Measurements from ENCODE around the gene BIRC6.
"Not testable (repeated sequence)": the region's sequence is repeated elsewhere in the genome, so short reads cannot be mapped to it uniquely, and the experiment has no call there.

BIRC6 gene

DNA sequence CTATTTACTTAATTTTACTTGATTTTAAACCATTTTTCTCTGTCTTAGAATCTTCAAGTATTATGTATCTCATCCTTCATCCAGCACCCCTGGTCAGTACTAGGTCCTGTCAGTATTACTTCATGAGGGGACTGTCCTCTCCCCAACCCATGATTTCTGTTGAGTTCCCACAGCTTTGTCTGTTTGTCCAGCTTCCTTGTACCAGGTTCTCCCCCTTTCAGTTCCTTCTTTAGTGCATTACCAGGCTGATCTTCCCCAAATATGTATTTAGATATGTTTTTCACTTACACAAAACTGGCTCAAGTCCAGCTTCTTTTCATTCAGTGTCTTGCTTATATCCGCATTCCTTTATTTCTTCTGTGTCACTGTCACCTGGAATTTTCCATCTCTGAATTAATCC lies 257.3 kb downstream of the BIRC6 start:
- no peak for DNase-seq (ENCODE audit: low read depth)

DNA sequence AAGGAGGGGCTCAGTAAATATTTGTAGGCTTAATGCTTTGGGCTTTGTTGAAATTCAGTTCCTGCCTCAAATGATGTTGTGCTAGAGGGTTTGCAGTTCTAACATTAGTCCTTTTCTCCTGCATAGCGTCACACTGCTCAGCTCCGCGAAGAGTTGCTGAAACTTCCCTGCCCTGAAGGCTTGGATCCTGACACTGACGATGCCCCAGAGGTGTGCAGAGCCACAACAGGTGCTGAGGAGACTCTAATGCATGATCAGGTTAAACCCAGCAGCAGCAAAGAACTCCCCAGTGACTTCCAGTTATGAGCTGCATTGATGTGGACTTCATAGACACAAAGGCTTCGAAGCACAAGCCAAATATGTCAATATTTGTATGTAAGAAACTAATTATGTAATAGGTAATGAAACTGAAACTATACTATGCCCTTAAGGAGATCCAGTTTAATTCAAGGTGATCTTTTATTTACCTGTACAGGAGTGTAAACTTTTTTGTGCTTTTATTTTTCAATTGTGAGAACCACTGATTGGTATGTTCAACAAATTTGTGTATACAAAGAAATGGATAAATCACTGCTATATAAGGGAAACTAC lies 260.9 kb downstream of the BIRC6 start:
- DNase-seq (ENCODE audit: low read depth): no peak

DNA sequence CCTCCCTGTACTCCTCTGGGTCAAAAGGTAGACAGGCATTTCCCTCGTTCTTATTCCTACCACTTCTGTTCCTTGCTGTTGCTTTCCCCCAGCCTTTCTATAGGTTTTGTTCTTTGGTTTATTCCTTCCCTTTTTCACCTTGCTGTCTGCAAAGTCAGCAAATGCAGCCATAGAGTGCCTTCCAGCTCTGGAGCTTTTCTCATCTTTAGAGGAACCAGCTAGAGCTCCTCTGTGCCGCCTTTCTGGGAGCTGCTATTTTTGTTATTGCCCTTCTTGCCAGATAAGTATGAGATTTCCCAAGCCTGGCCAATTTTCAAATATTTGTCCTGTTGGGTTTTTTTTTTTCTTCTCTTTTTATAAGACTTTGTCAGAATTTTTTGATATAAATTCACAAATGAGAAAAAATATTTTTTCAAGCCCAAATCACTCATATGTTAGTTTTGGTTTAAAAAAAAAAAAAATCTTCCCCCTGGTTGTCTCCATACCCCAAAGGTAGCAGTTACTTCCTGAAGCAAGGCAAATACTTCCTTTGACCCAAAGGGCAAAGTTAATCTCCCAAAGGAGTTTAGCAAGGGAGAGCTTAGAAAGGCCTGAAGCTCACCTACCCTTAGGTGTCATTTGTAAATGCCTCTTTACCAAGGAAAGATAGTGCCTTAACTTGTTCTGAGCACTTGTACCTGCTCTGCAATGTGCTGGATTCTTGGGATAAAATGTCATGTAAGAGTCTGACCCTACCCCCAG lies 265.9 kb downstream of the BIRC6 start:
- no peak for DNase-seq (ENCODE audit: low read depth)

DNA sequence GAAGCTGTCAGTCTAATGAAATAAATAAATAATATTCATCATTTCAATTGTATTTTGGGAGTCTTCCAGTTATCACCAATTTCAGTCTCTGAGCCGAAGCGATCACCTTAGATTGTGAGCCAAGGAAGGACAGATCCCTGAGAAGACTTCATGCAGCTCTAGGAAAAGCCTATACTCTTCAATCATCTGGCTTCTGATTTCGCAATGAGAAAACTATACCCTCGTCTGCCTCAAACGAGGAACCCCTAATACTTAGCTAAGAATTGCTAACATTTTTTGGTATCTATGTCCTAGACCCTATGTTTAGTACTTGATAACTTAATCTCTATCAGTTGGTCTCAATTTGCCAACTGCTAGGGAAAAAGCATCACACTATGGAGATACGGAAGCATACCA lies 266.5 kb downstream of the BIRC6 start:
- DNase-seq (ENCODE audit: low read depth): no peak

DNA sequence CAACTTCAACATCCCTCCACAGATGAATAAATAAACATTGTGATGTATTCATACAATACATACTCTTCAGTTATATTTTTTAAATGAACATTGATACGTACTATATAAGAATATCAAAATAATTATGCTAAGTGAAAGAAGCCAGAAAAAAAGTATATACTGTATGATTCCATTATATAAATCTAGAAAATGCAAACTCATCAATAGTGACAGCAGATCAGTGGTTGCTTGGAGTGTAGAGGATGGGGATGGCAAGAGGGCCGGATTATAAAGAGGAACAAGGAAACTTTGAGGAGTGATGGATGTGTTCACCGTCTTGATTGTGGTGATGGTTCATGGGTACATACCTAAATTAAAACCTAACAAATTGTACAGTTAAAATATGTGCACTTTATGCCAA lies 268.0 kb downstream of the BIRC6 start:
- no peak for DNase-seq (ENCODE audit: low read depth)

DNA sequence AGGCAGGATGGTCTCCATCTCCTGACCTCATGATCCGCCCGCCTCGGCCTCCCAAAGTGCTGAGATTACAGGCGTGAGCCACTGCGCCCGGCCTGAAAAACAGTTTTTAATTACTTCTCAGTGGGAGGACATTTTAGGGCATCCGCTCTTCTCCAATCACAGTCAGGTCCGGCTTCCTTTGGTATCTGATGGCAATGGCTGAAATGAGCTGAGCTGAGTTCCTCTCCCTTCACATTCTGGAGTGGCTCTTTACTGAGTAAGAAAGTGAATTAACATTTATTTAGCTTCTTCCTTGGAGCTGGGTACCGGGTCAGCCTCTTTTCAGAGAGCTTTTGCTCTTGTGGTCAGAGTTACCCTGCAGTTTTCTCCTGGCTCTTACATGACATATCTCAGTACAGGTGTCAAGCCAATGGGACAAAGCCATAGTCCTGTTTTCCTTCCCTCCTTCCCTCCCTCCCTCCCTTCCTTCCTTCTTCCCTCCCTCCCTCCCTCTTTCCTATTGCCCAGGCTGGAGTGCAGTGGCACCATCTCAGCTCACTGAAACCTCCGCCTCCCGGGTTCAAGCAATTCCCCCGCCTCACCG lies 269.9 kb downstream of the BIRC6 start:
- no peak for DNase-seq (ENCODE audit: low read depth)

DNA sequence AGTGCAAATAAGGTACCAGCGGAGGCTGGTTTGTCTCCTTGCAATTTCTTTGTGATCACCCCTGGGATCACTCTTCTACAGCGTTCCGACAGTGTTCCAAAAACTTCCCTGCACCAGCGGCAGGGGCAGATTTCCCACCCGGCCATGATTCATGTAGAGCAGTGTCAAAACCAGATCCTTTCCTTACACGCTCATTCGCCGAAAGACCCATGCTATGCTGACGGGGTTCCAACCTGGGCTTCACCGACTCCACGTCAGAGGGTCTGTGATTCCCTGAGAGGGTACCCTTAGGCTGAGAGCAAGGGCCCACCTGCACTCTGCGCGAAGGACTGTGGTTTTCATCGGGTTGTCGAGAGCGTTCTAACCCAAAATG lies 270.6 kb downstream of the BIRC6 start:
- DNase-seq (ENCODE audit: low read depth): no peak

DNA sequence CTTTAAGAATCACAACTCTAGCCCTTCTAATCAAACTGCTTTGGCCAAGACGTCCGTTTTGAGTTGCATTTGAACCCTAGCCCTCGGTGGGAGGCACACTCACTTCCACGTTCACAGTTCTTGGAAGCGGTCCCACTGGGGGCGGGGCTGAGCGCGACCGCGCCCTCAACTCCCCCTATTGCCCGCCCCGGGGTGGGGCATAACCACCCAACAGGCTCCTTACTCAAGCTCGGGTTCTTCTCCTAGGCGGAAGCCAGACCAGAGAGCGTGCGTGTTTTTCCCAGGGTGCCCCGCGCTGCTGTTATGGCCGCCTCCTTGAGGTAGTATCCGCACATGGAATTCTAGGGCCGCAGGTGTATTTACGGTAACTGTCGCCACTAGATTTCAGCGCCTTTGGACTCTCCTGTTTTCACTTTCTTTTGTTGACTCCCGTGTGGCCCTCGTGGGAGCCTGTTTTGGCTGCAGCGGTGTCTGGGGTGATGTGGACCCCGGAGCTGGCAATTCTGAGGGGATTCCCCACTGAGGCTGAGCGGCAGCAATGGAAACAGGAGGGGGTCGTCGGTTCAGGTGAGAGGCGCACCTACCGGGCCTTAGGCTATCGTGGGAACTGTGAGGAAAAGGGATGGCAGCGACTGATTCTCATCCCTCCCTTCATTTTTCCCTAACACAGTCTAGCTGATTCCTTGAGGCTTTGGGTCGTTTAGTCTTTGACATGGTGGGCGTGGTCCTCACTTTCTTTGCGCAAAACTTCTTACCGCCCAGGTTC lies 271.2 kb downstream of the BIRC6 start, which contains the start of gene TTC27:
TTC27 (plus strand) TSS at position 237 of the 766 bp plus-strand sequence; CDS start at position 480, 243 bp downstream.
- peak; percentile 83 for DNase-seq (ENCODE audit: low read depth)

DNA sequence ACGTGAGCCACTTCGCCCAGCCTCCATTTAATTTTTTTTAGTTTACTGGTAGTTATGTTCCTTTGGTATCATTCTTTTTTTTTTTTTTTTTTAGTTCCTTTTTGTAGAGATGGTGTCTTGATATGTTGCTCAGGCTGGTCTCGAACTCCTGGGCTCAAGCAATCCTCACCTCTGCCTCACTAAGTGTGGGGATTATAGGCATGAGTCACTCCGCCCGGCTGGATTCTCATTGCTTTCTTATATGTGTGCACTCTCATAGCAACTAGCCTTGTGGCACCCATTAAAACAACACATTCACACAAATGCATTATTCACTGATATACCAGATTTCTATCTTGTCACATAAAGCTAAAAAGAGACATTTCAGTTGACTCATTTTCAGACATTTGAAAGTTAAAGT lies 275.3 kb downstream of the BIRC6 start:
- DNase-seq (ENCODE audit: low read depth): peak; percentile 32

DNA sequence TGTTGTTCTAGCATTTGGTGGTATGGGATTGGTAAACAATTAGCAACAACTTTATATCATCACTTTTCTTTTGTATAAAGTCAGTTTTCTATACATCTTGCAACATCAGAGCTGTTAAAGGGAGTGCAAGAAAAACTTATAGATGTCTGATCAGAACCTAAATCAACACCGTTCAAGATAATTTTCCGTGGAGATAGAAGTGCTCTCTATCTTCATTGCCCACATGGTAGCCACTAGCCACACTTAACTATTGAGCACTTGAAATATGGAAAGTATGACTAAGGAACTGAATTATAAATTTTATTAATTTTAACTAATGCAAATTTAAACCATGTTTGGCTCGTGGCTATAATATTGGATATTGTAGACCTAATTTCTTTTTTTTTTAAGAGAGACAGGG lies 276.2 kb downstream of the BIRC6 start:
- DNase-seq (ENCODE audit: low read depth): no peak

DNA sequence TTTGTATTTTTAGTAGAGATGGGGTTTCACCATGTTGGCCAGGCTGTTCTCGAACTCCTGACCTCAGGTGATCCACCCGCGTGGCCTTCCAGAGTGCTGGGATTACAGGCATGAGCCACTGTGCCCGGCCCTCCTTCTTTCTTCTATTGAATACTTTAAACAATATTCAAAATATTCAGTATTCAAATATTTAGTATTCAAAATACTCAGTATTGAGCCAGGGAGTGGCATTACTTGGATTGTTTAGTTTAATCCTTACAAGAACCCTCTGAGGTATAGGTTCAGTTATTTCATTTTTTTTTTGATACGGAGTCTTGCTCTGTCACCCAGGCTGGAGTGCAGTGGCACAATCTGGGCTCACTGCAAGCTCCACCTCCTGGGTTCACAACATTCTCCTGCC lies 281.7 kb downstream of the BIRC6 start:
- not testable (repeated sequence) for DNase-seq (ENCODE audit: low read depth)

DNA sequence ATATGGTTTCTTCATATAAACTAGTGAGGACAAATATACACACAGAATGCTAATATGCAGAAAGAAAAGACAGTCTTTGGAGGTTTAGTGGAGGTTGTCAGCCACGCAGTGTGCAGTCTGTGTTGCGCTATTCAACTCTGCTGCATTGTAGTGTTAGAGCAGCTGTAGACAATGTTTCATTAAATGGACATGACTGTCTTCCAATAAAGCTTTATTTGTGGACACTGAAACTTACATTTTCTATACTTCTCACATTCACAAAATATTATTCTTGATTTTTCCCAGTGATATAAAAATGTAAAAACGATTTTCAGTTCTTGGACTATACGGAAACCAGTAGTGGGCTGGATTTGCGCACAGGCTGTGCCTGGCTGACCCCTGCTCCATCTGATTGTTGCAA lies 284.4 kb downstream of the BIRC6 start:
- no peak for DNase-seq (ENCODE audit: low read depth)

DNA sequence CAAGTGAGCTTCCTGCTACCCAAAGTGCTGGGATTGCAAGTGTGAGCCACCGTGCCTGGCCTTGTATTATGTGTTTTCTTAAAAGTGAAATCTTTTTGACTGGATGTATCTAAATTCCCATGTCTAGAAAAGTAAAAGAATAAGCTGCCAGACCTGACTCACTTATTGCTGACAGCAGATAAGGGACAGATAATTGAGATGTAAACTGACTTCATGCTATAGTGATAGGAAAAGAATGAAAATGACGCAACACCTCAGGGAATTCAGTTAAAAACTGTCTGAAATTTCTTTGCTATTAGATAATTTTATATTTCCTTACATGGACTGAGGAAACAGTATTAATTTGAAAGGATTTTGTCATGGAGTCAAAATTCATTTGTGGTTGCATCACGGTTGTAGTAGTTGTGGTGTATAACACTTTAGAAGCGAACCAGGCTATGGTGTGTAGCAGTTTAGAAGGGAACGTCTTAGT lies 290.4 kb downstream of the BIRC6 start:
- DNase-seq (ENCODE audit: low read depth): peak; percentile 78

DNA sequence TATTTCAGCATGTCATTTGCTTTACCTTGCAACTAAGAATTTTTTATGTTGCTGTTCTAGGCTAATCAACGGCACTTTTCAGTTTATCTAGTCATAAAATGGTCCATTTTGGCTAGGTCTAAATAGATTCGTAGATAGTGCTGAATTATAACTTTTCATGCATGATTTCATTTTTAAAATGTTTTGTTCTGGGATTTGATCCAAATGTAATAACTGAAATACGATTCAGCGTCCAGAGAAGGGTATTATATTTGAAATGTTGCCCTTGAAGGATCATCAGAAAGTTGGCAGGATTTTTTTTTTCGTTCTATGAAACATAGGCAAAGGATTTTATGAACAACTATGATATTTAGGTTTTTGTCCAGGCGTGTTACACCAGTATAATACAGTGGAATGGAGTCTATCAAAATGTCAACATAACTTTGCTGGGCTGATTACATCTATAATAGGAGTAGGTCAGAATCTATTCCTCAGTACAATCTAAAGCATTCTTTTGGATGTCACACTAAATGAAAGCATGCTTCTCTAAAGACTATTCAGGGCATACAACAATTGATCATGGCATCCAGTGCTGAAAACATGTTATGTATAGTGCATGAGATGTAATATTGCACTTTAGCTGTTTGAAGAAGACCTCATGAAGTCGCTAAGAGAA lies 295.9 kb downstream of the BIRC6 start:
- no peak for DNase-seq (ENCODE audit: low read depth)

DNA sequence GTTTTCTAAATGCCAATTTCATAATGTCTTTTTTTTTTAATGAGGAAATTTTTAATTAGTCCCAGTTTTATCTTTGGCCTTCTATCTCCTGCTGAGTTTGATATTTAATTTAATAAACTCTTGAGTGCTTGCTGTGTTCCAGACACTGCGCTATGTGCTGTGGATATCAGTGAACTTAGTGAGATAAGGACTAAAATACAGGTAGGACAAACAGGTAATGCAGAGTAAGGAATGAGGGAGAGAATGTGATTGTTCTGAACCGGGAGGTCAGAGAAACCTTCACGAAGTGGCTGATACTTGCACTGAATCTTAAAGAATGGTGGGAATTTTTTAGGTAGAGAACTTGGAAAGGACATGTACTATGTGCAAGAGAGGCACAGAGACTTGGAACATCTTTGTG lies 299.2 kb downstream of the BIRC6 start:
- no peak for DNase-seq (ENCODE audit: low read depth)

DNA sequence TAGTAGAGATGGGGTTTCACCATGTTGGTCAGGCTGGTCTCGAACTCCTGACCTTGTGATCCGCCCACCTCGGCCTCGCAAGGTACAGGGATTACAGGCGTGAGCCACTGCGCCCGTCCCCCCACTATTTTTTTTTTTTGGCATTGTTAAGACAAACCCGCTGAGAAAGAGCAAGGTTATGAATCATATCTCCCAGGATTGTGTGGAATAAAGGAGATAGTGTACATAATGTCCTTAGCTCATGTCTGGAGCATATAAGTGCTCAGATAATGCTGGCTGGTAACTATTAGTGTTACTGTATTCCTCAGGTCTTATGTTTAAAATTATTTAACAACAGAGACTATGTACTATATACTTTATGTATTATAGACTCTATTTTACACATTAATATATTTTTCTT lies 307.0 kb downstream of the BIRC6 start:
- DNase-seq (ENCODE audit: low read depth): no peak

DNA sequence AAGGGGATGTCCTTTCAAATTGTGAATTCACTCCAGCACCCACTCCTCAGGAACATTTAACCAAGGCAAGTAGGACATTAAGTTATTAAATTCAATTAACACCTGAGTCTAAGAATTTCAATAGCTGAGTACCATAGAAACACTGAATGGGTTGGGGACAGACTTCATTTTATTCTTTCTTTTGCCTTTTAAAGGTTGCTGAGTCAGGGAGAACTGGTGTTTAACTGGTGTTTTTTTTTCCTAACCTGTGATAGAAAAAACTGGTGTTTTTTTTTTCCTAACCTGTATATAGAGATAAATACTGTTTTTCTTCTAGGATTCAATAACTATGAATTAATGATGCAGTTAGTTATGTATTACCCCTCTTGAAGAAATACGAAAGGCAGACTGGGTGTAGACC lies 309.9 kb downstream of the BIRC6 start:
- no peak for DNase-seq (ENCODE audit: low read depth)

DNA sequence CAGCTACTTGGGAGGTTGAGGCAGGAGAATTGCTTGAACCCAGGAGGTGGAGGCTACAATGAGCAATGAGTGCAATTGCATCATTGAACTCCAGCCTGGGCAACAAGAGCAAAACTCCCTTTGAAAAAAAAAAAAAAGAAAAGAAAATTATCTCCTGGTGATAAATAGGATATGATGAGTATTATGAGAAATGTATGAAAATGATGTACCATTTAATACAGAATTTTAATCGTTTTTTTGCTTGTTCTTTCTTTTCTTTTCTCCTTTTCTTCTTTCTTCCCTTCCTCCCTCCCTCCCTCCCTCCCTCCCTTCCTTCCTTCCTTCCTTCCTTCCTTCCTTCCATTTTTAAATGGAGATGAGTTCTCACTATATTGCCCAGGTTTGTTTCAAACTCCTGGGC lies 311.4 kb downstream of the BIRC6 start:
- no peak for DNase-seq (ENCODE audit: low read depth)

All from non-pigmented ciliary epithelial cell (primary cell).